ENCODE measurements around the gene CEP72.

GRCh38 chr5:604391-604831 is 7.7 kb upstream of the CEP72 start:
- no peak for TF ChIP-seq REST (IDR thresholded peaks at IDR 0.05; ENCODE audit: insufficient read depth in 1 of 2, low read depth in 2 of 2, low read length in 1 of 2)
- no peak for TF ChIP-seq POLR2AphosphoS5 (IDR thresholded peaks at IDR 0.05; ENCODE audit: low read depth, low read length)
- TF ChIP-seq CTCF (IDR thresholded peaks at IDR 0.05) = no peak
- TF ChIP-seq TCF7L2 (IDR thresholded peaks at IDR 0.05; ENCODE audit: low read depth, low read length) = no peak
